ENCODE measurements around the gene AFAP1. TPM values are rescaled to one million over a fixed set of nuclear protein-coding genes. Genes with fewer than 3 reads are reported as not detected.

Gene AFAP1
- total RNA-seq, 1 donor from 2014 or later, result 1.3 TPM

GRCh38 chr4:7811536-7812191 lies 128.0 kb downstream of the AFAP1 start:
- DNase-seq (ENCODE audit: low spot score) (no peak), ATAC-seq (no peak)

GRCh38 chr4:7810783-7811535 lies 128.7 kb downstream of the AFAP1 start:
- ATAC-seq (no peak), DNase-seq (ENCODE audit: low spot score) (no peak)

DNA sequence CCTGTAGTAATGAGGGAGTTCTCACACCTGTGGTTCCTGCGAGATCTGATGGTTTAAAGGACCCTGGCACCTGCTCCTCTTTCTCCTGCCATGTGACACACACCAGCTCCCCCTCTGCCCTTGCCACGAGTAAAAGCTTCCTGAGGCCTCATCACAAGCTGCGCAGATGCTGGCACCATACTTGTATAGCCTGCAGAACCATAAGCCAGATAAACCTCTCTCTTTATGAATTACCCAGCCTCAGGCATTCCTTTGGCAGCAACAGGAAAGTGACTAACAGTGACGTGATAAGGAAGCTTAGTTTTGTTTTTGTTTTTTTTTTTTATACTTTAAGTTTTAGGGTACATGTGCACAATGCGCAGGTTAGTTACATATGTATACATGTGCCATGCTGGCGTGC lies 130.9 kb downstream of the AFAP1 start:
- ATAC-seq (no peak), DNase-seq (ENCODE audit: low spot score) (no peak)

- no peak for DNase-seq (ENCODE audit: low spot score)
Observed at GRCh38 chr4:7808181-7808580, 131.5 kb downstream of the AFAP1 start.

DNA sequence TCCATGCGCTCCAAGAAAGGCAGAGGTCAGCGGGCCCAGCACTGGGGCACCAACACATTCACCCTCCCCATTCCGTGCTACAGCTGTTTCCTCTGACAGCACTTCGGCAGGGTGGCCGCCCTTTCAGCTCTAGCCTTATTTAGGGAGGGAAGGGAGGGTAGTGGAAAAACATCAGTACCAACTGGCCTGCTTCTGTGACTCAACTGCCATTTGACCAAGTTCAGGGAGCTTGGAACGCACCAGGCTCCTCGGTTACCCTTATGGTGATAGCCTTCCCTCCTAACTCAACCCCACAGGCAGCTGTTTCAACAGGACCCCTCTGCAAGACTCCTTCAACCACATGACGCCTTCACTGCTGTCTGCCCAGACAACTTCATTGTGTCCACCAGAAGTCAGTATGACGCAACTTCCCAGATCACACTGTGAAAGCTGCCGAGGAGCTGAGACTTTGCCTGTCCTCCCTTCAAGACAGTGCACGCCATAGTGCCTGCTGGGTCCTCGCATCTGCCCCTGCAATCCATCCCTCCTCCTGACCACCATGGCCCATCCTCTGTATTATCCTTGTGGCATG lies 132.2 kb downstream of the AFAP1 start:
- ATAC-seq, result no peak

More at GRCh38 chr4:7808181-7808580, 131.5 kb downstream of the AFAP1 start:
- no peak for ATAC-seq

DNA sequence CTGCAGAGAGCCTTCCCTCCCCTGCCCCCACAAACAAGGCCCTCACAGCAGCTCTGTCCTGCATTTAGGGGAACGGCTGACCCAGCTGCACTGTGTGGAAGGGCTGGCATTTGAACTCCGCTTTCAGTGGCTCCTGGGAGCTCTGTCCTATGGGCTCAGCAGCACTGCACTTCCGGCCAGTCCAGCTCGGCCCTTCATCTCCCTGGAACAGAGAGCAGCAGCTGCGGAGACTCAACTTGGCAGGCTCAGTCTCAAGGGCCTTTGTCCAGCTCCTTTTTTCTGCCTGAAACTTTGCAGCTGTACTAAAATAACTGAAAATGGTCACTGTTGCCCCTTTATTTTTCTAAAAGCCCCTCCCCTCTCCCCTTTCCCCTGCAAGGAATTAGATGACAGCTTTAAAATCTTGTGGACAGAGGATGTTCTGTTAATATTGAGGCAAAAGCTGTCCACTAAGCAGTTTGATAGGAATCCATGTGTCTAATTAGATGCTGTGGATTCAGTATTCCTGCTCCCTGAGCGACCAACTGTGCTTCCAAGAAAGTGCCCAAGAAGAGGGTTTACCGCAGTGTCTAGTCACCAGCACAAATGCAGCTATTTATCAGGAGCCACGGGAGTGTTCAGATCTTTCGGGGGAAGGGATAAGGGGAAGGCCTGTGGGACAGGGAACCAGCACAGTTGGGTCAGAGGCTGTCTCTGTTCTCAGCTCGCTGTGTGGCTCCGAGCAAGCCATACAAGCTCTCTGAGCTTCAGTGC lies 133.1 kb downstream of the AFAP1 start:
- ATAC-seq (peak; percentile 21), DNase-seq (ENCODE audit: low spot score) (peak; percentile 8)

More for the DNA sequence above, 132.2 kb downstream of the AFAP1 start:
- peak; percentile 34 for DNase-seq (ENCODE audit: low spot score)

DNA sequence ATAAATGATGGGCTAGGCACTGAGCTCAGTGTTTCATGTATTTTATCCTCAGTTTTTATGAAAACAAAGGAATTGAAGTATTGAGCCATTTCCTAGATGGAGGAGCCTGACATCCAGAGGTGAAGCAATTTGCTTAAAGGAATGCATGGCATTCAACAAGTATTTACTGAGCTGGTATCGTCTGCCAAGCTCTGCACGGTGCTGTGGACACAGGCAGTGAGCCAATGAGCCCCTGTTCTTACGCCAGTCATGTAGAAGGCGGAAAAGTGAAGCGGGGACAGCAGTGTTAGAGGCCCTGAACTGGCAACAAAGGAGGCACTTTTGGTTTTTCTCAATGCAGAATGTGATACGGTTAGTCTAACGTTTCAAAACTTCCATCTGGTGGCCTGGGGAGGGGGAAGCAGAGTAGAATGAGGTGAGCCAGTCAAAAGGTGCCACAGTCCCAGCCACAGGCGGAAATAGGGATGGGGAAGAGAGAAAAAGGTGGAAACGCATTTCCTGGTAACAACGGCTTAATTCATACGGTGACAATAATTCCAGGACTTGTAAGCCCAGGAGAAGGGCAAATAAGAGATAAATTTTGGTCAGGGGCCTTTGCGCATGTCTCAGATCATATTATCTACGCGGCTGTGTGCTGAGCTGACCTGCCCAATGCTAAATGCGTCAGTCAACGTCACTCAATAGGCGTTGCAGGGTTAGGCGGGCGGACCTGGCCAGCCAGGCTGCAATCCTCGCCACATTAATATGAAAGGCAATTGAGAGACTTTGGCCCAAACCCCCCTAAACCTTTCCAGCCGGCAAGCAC lies 133.9 kb downstream of the AFAP1 start:
- DNase-seq (ENCODE audit: low spot score) (peak; percentile 57), ATAC-seq (peak; percentile 46)

- peak; percentile 33 for DNase-seq (ENCODE audit: low spot score)
- no peak for ATAC-seq
Observed at GRCh38 chr4:7804756-7805385, 134.8 kb downstream of the AFAP1 start.

DNA sequence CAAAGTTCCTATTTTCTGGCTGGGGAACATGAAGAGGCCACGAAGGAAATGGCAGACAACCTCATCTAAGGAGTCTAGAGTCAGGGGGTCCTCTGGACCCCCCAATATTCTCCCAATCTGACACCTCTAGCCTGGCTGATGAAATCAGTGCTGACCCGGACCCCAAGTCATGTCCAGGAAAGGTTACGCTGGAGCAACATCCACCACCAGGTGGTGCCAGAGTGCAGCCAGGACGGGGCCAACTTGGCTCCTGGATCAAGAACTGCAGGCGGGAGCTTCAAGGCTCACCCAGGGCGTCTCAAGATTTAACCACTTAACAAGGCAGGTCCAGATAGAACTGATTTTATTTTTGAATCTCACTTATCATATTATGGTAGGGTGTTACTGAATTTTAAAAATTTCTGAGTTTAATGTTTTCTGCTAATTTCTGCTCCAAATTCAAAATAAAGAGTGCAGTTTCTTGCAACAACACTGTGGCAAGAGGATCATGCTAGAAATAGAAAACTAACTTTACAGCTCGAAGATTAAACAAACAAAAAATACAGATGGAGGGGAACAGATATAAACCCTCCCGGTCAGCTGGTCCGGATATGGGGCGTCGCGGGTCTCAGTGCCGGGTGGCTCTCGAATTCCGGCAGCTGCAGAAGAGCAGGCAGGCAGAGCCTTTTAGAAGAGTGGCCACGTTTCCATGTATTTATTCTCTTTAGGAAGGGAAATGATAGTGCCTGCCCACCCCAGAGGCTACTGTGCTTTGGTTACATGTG lies 135.5 kb downstream of the AFAP1 start:
- ATAC-seq, result peak; percentile 84
- peak; percentile 80 for DNase-seq (ENCODE audit: low spot score)

DNA sequence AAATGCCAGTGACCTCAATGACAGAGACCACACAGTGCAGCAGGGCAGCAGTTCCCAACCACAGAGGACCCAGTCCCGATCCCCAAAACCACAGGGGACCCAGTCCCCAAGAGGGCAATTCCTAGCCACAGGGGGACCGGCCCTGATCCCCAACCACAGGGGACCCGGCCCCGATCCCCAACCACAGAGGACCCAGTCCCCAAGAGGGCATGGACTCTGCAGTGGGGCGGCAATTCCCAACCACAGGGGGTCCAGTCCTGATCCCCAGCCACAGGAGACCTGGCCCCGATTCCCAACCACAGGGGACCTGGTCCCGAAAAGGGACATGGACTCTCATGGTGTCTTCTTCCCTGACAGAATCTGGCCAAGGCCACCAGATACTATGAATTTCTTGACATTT lies 136.3 kb downstream of the AFAP1 start:
- DNase-seq (ENCODE audit: low spot score) (no peak), ATAC-seq (no peak)

- peak; percentile 89 for ATAC-seq
- DNase-seq (ENCODE audit: low spot score), result peak; percentile 66
Observed at GRCh38 chr4:7802093-7802726, 137.5 kb downstream of the AFAP1 start.

DNA sequence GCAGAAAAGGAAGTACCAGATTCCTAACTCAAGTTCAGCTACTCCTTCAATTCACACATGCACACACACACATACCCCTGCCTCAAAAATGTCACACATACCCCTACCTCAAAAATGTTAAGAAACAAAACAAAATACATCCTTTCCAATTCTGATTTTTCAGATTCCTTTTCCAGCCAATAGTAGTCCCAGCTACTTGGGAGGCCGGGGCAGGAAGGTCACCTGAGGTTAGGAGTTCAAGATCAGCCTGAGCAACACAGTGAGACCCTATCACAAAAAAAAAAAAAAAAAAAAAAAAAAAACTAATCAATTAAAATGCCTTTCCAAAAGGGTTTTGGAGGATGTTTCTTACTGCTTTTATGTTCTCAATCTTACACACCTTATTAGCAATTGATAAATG lies 138.0 kb downstream of the AFAP1 start:
- ATAC-seq (no peak), DNase-seq (ENCODE audit: low spot score) (no peak)

GRCh38 chr4:7801001-7801400 lies 138.7 kb downstream of the AFAP1 start:
- ATAC-seq (no peak), DNase-seq (ENCODE audit: low spot score) (no peak)

- no peak for DNase-seq (ENCODE audit: low spot score)
- ATAC-seq, result peak; percentile 16
Observed at GRCh38 chr4:7800410-7800809, 139.3 kb downstream of the AFAP1 start.

DNA sequence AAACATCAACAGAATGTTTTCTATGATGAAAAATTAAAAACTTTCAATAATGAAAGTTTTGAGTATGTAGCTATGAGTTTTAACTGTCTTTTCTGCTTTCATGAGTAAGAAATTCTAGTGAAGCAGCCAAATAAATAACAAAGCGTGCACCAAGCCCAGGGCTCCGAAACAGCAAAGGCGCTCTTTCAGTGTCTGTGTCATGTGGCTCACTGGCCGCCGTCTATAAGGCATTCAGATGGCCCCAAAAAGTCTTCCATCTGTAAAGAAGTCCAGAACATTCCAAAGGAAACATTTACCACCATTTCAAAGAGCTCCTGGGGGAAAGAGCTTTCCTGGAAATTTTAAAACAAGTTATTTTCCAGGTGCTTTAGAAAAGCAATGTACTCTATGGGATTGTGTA lies 139.9 kb downstream of the AFAP1 start:
- DNase-seq (ENCODE audit: low spot score), result no peak
- no peak for ATAC-seq

DNA sequence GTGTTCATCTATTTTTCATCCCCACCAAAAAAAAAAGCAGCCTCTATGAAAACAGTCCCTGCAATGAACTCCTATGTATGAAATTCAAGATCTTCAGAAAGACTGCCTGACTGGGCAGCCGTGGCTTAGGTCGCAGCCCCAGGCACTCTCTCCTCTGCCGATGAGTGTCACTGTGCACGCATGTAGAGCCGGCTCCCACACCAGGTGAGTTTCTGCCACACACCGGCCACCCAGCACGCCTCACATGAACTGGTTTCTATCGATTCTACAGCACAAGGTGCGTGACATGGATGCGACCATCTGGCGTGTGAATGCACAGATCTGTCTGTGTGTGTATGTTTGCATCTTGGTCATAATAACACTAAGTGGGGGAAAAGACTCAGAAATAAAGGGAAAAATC lies 140.4 kb downstream of the AFAP1 start:
- no peak for ATAC-seq
- no peak for DNase-seq (ENCODE audit: low spot score)

DNA sequence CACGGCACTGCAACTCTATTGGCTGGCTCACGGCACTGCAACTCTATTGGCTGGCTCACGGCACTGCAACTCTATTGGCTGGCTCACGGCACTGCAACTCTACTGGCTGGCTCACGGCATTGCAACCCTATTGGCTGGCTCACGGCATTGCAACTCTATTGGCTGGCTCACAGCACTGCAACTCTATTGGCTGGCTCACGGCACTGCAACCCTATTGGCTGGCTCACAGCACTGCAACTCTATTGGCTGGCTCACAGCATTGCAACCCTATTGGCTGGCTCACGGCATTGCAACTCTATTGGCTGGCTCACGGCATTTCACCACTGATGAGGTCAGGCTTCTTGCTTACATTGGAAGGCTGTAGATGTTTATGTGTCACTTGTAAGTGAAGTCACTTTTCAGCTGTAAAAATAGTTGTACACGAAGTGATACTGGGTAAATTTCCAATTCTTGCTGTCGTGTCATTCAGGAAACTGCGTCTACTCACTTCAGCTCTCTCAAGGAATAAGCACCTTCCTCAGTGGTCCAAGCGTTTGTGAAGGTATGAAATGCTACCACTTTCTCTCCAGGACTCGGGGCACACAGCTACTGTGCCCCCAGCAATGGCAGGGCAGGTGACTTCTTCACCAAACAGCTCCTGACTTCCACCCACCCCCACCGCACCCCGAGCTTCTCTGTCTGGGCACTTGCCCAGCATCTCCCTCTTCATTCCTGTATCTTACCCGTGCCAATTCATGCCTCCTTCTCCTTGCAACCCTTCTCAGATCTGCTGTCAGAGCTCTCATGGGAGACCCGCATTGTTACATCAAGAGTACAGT lies 141.3 kb downstream of the AFAP1 start:
- ATAC-seq, result no peak
- DNase-seq (ENCODE audit: low spot score), result no peak

DNA sequence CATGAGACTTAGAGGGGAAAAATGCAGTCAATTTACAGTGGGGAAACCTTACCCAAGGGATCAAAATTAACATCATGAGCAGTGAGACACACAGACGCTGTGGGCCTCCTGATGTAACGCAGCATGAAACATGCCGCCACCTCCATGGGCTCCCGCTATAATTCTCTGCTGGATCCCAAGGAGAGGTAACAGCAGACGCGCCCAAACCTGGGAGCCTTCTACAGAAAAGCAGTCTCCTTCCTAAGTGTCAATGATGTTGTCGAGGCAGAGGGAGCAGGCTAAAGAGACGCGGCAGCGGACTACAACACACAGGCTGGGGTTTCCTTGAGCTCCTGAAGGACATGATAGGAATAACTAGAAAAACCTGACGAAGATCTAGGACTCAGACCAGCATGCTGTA lies 142.3 kb downstream of the AFAP1 start:
- no peak for DNase-seq (ENCODE audit: low spot score)
- no peak for ATAC-seq

Measured in left lobe of liver (tissue), 2 donors.